Stomach (tissue), 4 donors: ENCODE data around the gene CPHXL2.

Source experiments
- POLR2A ChIP-seq, 4 donors: fragments of 450-650 bp; IDR thresholded peaks; one replicate each; pipeline ENCODE4 v1.6.1; 2016; ENCODE audit warnings: antibody characterized with exemption in 4 of 4, control low read depth in 2 of 4, mild to moderate bottlenecking in 1 of 4, moderate library complexity in 1 of 4
- TF ChIP-seq, protein P1 (sequence below), 7 experiments: fragments of 450-650 bp in 4 of 7; fragments of 200-600 bp in 3 of 7; sonication (generic) in 3 of 7; IDR thresholded peaks; one replicate each; pipeline ENCODE4 v1.5.1; 2016 to 2019; ENCODE audit warnings: antibody characterized with exemption in 7 of 7, control low read depth in 2 of 7, mild to moderate bottlenecking in 1 of 7

DNA sequence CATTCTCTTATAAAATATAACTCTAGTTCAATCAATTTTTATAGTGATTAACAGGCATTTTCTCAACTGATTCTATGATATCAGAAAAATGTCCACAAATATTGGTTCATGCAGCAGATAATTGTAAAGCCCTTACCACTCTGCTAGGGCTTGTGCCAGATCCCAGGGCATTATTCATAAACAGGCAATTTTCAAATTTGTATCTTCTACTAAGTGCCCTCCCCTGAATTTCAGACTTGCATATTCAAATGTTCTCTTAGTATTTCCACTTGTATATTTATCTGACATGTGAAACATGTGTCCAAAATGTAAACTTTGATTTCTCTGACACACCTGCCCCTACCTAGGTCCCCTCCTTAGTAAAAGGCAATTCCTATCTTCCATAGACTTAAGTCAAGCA lies 9.3 kb downstream of the CPHXL2 start:
- no peak for TF ChIP-seq POLR2A (IDR thresholded peaks at IDR 0.05)
- TF ChIP-seq, protein P1, sequence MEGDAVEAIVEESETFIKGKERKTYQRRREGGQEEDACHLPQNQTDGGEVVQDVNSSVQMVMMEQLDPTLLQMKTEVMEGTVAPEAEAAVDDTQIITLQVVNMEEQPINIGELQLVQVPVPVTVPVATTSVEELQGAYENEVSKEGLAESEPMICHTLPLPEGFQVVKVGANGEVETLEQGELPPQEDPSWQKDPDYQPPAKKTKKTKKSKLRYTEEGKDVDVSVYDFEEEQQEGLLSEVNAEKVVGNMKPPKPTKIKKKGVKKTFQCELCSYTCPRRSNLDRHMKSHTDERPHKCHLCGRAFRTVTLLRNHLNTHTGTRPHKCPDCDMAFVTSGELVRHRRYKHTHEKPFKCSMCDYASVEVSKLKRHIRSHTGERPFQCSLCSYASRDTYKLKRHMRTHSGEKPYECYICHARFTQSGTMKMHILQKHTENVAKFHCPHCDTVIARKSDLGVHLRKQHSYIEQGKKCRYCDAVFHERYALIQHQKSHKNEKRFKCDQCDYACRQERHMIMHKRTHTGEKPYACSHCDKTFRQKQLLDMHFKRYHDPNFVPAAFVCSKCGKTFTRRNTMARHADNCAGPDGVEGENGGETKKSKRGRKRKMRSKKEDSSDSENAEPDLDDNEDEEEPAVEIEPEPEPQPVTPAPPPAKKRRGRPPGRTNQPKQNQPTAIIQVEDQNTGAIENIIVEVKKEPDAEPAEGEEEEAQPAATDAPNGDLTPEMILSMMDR (IDR thresholded peaks at IDR 0.05) = no peak
